Fibroblast of mammary gland (primary cell): Measurements from ENCODE around the gene PRDM11.

ENCODE experiments used
- DNase-seq: peaks from one replicate; pipeline ENCODE4 v3.0.0-alpha.2; 2010; ENCODE audit warnings: low read depth
- H3K4me3 ChIP-seq: 2 replicates; pipeline ENCODE4 v1.5.1; 2011; ENCODE audit warnings: low read depth, mild to moderate bottlenecking, low read length, moderate library complexity; ENCODE audit not compliant: control insufficient read depth
- TF ChIP-seq, protein P1 (sequence below): conservative IDR thresholded peaks from 2 replicates; pipeline ENCODE4 v1.5.1; 2011; ENCODE audit warnings: low read depth, low read length, inconsistent platforms; ENCODE audit not compliant: control insufficient read depth, insufficient read depth

Gene PRDM11

DNA sequence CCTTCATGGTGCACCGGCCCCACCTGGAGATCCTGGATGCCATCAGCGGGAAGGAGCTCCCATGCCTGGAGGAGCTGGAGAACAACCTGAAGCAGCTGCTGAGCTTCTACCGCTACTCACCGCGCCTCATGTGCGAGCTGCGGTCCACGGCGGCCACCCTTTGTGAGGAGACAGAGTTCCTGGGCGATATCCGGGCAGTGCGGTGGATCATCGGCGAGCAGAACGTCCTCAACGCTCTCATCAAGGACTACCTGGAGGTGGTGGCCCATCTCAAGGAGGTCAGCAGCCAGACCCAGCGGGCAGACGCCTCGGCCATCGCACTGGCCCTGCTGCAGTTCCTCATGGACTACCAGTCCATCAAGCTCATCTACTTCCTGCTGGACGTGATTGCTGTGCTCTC, 80.5 kb downstream of the PRDM11 start:
- no peak for DNase-seq
- H3K4me3 ChIP-seq = no peak overlapping the region
- TF ChIP-seq, protein P1, sequence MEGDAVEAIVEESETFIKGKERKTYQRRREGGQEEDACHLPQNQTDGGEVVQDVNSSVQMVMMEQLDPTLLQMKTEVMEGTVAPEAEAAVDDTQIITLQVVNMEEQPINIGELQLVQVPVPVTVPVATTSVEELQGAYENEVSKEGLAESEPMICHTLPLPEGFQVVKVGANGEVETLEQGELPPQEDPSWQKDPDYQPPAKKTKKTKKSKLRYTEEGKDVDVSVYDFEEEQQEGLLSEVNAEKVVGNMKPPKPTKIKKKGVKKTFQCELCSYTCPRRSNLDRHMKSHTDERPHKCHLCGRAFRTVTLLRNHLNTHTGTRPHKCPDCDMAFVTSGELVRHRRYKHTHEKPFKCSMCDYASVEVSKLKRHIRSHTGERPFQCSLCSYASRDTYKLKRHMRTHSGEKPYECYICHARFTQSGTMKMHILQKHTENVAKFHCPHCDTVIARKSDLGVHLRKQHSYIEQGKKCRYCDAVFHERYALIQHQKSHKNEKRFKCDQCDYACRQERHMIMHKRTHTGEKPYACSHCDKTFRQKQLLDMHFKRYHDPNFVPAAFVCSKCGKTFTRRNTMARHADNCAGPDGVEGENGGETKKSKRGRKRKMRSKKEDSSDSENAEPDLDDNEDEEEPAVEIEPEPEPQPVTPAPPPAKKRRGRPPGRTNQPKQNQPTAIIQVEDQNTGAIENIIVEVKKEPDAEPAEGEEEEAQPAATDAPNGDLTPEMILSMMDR = no peak

DNA sequence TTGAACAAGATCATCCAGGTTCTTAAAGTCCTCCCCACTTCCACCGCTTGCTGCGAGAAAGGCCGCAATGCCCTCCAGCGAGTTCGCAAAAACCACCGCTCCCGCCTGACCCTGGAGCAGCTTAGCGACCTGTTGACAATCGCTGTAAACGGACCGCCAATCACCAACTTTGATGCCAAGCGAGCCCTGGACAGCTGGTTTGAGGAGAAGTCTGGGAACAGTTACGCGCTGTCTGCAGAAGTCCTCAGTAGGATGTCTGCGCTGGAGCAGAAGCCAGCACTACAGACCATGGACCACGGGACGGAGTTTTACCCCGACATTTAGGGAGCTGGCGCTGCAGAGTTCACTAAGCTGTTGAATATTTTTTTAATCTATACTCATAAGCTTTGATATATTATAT, 81.4 kb downstream of the PRDM11 start:
- TF ChIP-seq, protein P1 = no peak
- no peak for DNase-seq

DNA sequence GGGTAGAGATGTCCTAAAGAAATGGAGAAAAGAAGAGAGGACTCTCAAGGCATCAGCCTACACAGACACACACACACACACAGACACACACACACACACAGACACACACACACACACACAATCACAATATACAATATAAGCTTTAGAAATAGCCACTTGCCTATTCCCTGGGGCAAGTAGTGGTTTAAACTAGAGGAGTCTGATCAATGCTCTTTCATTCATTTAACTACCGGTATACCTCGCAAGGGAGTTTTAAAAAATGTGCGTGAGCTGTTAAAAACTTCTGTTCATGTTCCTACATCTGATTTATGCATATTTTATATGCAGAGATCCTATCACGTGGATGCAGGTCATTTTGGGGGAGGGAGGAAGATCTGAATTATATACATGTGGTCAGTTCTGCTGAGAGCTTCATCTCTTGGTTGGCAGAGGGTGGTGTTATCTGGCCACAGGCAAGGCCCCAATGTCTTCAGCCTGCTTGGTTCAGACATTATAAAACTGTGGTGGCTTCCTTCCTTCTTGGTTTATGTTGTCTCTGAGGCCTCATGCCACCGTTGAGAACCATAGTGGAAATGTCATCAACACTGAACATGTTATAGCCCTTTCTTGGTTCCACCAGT, 83.1 kb downstream of the PRDM11 start:
- H3K4me3 ChIP-seq = no peak overlapping the region
- no peak for DNase-seq
- TF ChIP-seq, protein P1 = no peak

More for the DNA sequence above, 81.4 kb downstream of the PRDM11 start:
- no peak overlapping the region for H3K4me3 ChIP-seq

DNA sequence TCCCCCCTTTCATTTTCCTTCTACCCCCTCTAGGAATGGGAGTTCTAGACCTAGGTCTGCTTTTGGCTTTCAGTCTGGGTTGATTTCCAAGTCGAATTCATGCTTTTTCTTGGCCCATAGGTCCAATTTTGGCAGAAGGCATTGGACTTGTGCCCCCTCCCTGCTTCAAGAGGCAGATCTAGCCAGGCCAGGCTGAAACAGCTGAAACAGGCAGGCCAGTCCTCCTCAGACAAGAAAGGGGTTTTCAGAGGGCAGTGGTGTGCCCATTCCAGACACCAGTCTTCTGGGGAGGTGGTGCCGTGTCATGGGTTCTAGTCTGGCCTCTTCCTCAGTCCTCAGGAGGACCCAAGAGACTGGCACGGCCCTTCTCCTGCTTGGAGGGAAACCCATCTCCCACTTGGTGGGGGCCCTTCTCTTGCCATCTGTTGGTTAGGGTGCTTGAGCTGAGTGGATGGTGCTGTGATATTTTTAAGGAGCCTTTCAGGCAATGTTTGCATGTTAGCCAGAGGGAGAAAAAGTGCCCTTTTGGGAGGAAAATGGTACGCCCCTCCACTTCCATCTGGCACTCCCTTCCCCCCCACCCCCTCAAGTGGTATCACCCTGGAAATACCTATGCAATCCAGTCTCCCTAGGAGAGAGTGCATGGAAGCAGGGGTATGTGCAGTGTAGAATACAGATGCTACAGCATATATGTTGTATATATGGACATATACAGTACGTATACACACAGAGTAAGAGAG, 86.1 kb downstream of the PRDM11 start:
- TF ChIP-seq, protein P1 = no peak
- DNase-seq = no peak
- H3K4me3 ChIP-seq = no peak overlapping the region

DNA sequence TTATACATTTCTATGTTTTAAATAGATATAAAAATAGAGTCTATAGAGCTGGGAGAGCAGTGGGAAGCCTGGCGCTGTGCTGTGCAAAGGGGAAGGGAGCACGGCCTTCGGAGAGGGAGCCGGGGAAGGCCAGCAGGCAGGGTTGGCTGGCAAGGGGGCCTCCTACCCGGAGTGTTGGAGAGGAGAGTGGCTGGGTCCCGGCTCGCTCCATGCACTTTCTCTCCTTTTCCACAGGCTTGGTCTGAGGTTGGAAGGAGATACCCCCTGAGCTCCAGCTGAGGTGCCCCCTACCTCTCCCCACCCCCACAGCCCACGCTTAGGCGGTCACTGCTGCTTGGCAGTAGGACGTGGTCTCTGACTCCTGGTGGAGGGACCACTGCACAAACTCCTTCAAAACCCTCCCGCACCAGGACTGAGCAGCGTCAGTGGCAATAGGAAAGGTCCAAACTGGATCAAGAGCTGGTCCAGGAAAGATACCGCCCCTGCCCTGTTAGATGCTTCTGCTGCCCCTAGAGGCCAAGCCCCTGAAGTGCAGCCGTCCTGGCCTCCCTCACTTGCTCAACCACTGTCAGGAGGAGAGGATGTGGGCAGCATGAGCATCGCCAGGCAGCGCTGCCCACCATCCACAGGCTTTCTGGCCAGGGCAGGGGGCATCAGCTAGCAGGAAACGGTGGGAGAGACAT, 86.8 kb downstream of the PRDM11 start:
- H3K4me3 ChIP-seq = no peak overlapping the region
- DNase-seq = peak; percentile 55
- TF ChIP-seq, protein P1 = peak; percentile 86

DNA sequence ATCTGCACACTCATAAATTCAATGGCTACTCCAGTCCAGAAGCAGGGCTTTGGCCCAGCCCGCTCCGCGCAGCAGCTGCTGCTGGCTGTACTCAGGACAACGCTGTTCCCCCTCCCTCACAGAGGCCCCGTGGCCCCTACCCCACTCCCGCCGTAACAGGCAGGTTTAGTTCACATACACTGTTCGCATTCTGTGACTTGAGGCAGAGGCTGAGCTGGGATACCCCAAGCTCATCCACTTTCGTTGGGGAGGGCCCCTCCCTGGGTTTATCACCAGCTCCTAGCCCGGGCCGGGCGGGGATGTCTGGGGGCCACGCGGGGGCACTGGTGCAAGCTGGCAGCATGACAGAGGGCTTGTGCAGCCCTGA, 87.3 kb downstream of the PRDM11 start:
- H3K4me3 ChIP-seq = no peak overlapping the region
- DNase-seq = no peak
- TF ChIP-seq, protein P1 = no peak
